Naive thymus-derived CD4-positive, alpha-beta T cell (primary cell): ENCODE results near the gene BAIAP2. TPM values are rescaled to one million over a fixed set of nuclear protein-coding genes. Genes with fewer than 3 reads are reported as not detected.

Experiments
- ATAC-seq: fragments of 150-1000 bp; cut with Tn5 transposase; 2 replicates; pipeline ENCODE4 v1.10.0; 2021; ENCODE audit warnings: mild to moderate bottlenecking, moderate library complexity
- CTCF ChIA-PET: fragments of 350-600 bp; sonication (Branson Sonifier 250); formaldehyde crosslinking; loops from one replicate; lab custom pipeline; 2021; ENCODE audit warnings: antibody characterized with exemption; lab: Charles Lee
- POLR2A ChIA-PET: fragments of 350-600 bp; sonication (Branson Sonifier 250); formaldehyde crosslinking; loops from one replicate; lab custom pipeline; 2021; ENCODE audit warnings: antibody characterized with exemption, inconsistent platforms; lab: Charles Lee
- DNase-seq, 9 donors: peaks; one replicate each; pipeline versions ENCODE4 v3.0.0 to v3.0.0-alpha.2; 2020 to 2022; ENCODE audit warnings: mixed read lengths in 1 of 9
- H3K27ac ChIP-seq: one replicate; pipeline ENCODE4 v1.7.0; 2013; ENCODE audit warnings: mild to moderate bottlenecking, low read depth, low read length, moderate library complexity
- H3K27me3 ChIP-seq, 2 donors: one replicate each; pipeline ENCODE4 v1.7.0; 2013; ENCODE audit warnings: low read length in 2 of 2, mild to moderate bottlenecking in 2 of 2, moderate library complexity in 2 of 2; ENCODE audit not compliant: control insufficient read depth in 2 of 2, insufficient read depth in 2 of 2
- H3K36me3 ChIP-seq, 3 experiments: 1 replicate in 2 of 3; 2 replicates in 1 of 3; pipeline ENCODE4 v1.7.0; 2013; ENCODE audit warnings: low read length in 3 of 3, mild to moderate bottlenecking in 3 of 3, moderate library complexity in 1 of 3; ENCODE audit not compliant: insufficient read depth in 3 of 3, control insufficient read depth in 2 of 3
- H3K4me1 ChIP-seq, 2 donors: one replicate each; pipeline ENCODE4 v1.7.0; 2013; ENCODE audit warnings: low read length in 2 of 2, mild to moderate bottlenecking in 2 of 2, moderate library complexity in 1 of 2; ENCODE audit not compliant: control insufficient read depth in 2 of 2, insufficient read depth in 2 of 2
- H3K4me3 ChIP-seq: 2 replicates; pipeline ENCODE4 v1.7.0; 2013; ENCODE audit warnings: mild to moderate bottlenecking, low read length
- H3K9me3 ChIP-seq, 3 experiments: 1 replicate in 2 of 3; 2 replicates in 1 of 3; pipeline ENCODE4 v1.7.0; 2013; ENCODE audit warnings: low read length in 3 of 3; ENCODE audit not compliant: control insufficient read depth in 2 of 3
- H3K27ac Mint-ChIP-seq, 9 donors: one replicate each; pipeline ENCODE4 v1.8.0; 2020 to 2022; ENCODE audit warnings: mixed read lengths in 9 of 9, mild to moderate bottlenecking in 8 of 9, moderate library complexity in 5 of 9, inconsistent platforms in 2 of 9
- H3K27me3 Mint-ChIP-seq, 5 donors: one replicate each; pipeline ENCODE4 v1.8.0; 2021 to 2022; ENCODE audit warnings: mixed read lengths in 5 of 5, mild to moderate bottlenecking in 1 of 5
- H3K36me3 Mint-ChIP-seq, 5 donors: one replicate each; pipeline ENCODE4 v1.8.0; 2020 to 2022; ENCODE audit warnings: mixed read lengths in 5 of 5, mild to moderate bottlenecking in 3 of 5, inconsistent platforms in 1 of 5
- H3K4me1 Mint-ChIP-seq, 7 donors: one replicate each; pipeline ENCODE4 v1.8.0; 2020 to 2022; ENCODE audit warnings: mixed read lengths in 7 of 7, mild to moderate bottlenecking in 3 of 7, inconsistent platforms in 1 of 7
- H3K4me3 Mint-ChIP-seq, 10 donors: one replicate each; pipeline ENCODE4 v1.8.0; 2020 to 2022; ENCODE audit warnings: mild to moderate bottlenecking in 10 of 10, mixed read lengths in 10 of 10, moderate library complexity in 6 of 10, inconsistent platforms in 2 of 10
- H3K9me3 Mint-ChIP-seq, 11 donors: one replicate each; pipeline ENCODE4 v1.8.0; 2020 to 2022; ENCODE audit warnings: mixed read lengths in 11 of 11, mild to moderate bottlenecking in 4 of 11, inconsistent platforms in 1 of 11, moderate library complexity in 1 of 11
- intact Hi-C, 2 donors: fragments of 100-400 bp; cut with micrococcal nuclease; formaldehyde crosslinking; loops; one replicate each; pipeline ENCODE4 v1.15.1; 2023
- polyA plus RNA-seq, 2 donors: library from polyadenylated mRNA; unstranded; fragments of 300-500 nt; fragmentation: Illumina TruSeq; gene quantifications; one replicate each; pipeline ENCODE4 v1.2.3, GENCODE V29; 2021
- total RNA-seq, 6 experiments: library from RNA in 5 of 6; stranded (reverse) in 5 of 6; gene quantifications; 1 replicate in 5 of 6; 2 replicates in 1 of 6; pipeline ENCODE4 v1.2.3 and lab custom pipeline; 2021 to 2026

BAIAP2 gene
- total and polyA plus RNA-seq, 7 experiments from 2014 or later: 3.2 to 13.7 (median 7.4) TPM

GRCh38 chr17:81102352-81102751 lies 67.4 kb downstream of the BAIAP2 start:
- no peak for ATAC-seq
- POLR2A ChIA-PET: interaction anchor here (0.7 to 1.0 kb wide), 2 partner anchors 78 to 100 kb away, joined by 3 to 5 read pairs; no protein-coding TSS in a partner anchor
- Mint-ChIP-seq H3K4me1 (peaks cover 0 to 3% (median 0%) of the 10 kb centered on the region in 7 donors), H3K27me3 (no peaks in the 10 kb centered on the region), H3K36me3 (no peaks in the 10 kb centered on the region), H3K27ac (no peak overlapping the region), H3K9me3 (no peaks in the 10 kb centered on the region), H3K4me3 (no peak overlapping the region)
- no peak overlapping the region for H3K27ac ChIP-seq
- no peaks in the 10 kb centered on the region for H3K9me3 ChIP-seq
- CTCF ChIA-PET: interaction anchor here (0.5 to 1.9 kb wide), 10 partner anchors 14 to 1308 kb away, joined by 3 to 16 read pairs (median 4); no protein-coding TSS in a partner anchor
- no peaks in the 10 kb centered on the region for H3K27me3 ChIP-seq
- H3K4me1 ChIP-seq: peaks cover 4 to 15% of the 10 kb centered on the region in 2 donors
- DNase-seq: no peak
- no peak overlapping the region for H3K4me3 ChIP-seq
- H3K36me3 ChIP-seq: no peaks in the 10 kb centered on the region
- intact Hi-C loops: no loop called here

GRCh38 chr17:81102869-81103268 lies 67.9 kb downstream of the BAIAP2 start:
- no peaks in the 10 kb centered on the region for H3K27me3 Mint-ChIP-seq
- CTCF ChIA-PET: interaction anchor here (0.6 to 1.9 kb wide), 7 partner anchors 8 to 676 kb away, joined by 3 to 16 read pairs (median 4); no protein-coding TSS in a partner anchor
- no peaks in the 10 kb centered on the region for H3K27me3 ChIP-seq
- DNase-seq (no peak), ATAC-seq (no peak)
- H3K4me1 ChIP-seq: peaks cover 0 to 9% of the 10 kb centered on the region in 2 donors
- H3K36me3 ChIP-seq: no peaks in the 10 kb centered on the region
- POLR2A ChIA-PET: interaction anchor here (0.7 kb wide), 1 partner anchor 100 kb away, joined by 3 read pairs; no protein-coding TSS in a partner anchor
- H3K4me1 Mint-ChIP-seq: peaks cover 0 to 3% (median 0%) of the 10 kb centered on the region in 7 donors
- intact Hi-C loops: no loop called here
- H3K9me3 ChIP-seq: no peaks in the 10 kb centered on the region
- no peak overlapping the region for H3K27ac ChIP-seq
- no peak overlapping the region for H3K27ac Mint-ChIP-seq
- no peak overlapping the region for H3K4me3 Mint-ChIP-seq
- H3K36me3 Mint-ChIP-seq: no peaks in the 10 kb centered on the region
- H3K4me3 ChIP-seq: no peak overlapping the region
- H3K9me3 Mint-ChIP-seq: no peaks in the 10 kb centered on the region

- Mint-ChIP-seq H3K9me3 (no peaks in the 10 kb centered on the region), H3K4me3 (no peak overlapping the region), H3K36me3 (no peaks in the 10 kb centered on the region), H3K27me3 (no peaks in the 10 kb centered on the region), H3K4me1 (peaks cover 0 to 3% (median 0%) of the 10 kb centered on the region in 7 donors), H3K27ac (no peak overlapping the region)
- H3K4me3 ChIP-seq: no peak overlapping the region
- ATAC-seq (no peak), DNase-seq (no peak)
- peaks cover 0 to 5% of the 10 kb centered on the region in 2 donors for H3K4me1 ChIP-seq
- H3K27me3 ChIP-seq: no peaks in the 10 kb centered on the region
- no peaks in the 10 kb centered on the region for H3K9me3 ChIP-seq
- intact Hi-C loops: no loop called here
- ChIA-PET CTCF (interaction anchor here (0.5 to 1.9 kb wide), 7 partner anchors 9 to 687 kb away, joined by 3 to 11 read pairs (median 4); no protein-coding TSS in a partner anchor), POLR2A (no interaction called here)
- no peaks in the 10 kb centered on the region for H3K36me3 ChIP-seq
- no peak overlapping the region for H3K27ac ChIP-seq
Observed at GRCh38 chr17:81103379-81103778, 68.4 kb downstream of the BAIAP2 start.

GRCh38 chr17:81106716-81107115 lies 71.8 kb downstream of the BAIAP2 start:
- CTCF ChIA-PET: no interaction called here
- ATAC-seq (no peak), DNase-seq (no peak)
- POLR2A ChIA-PET: no interaction called here
- H3K36me3 Mint-ChIP-seq: no peaks in the 10 kb centered on the region
- intact Hi-C loops: no loop called here
- H3K36me3 ChIP-seq: no peaks in the 10 kb centered on the region
- no peaks in the 10 kb centered on the region for H3K4me1 ChIP-seq
- H3K27ac ChIP-seq: no peak overlapping the region
- H3K4me1 Mint-ChIP-seq: peaks cover 0 to 4% (median 0%) of the 10 kb centered on the region in 7 donors
- no peaks in the 10 kb centered on the region for H3K9me3 ChIP-seq
- H3K27me3 Mint-ChIP-seq: no peaks in the 10 kb centered on the region
- H3K4me3 ChIP-seq: no peak overlapping the region
- no peak overlapping the region for H3K27ac Mint-ChIP-seq
- H3K9me3 Mint-ChIP-seq: no peaks in the 10 kb centered on the region
- no peaks in the 10 kb centered on the region for H3K27me3 ChIP-seq
- H3K4me3 Mint-ChIP-seq: no peak overlapping the region

GRCh38 chr17:81108220-81108619 lies 73.3 kb downstream of the BAIAP2 start:
- Histone ChIP-seq H3K27me3 (no peaks in the 10 kb centered on the region), H3K9me3 (no peaks in the 10 kb centered on the region), H3K36me3 (no peaks in the 10 kb centered on the region), H3K4me3 (no peak overlapping the region), H3K4me1 (no peaks in the 10 kb centered on the region), H3K27ac (no peak overlapping the region)
- H3K4me1 Mint-ChIP-seq: peaks cover 0 to 4% (median 0%) of the 10 kb centered on the region in 7 donors
- H3K27ac Mint-ChIP-seq: no peak overlapping the region
- DNase-seq (no peak), ATAC-seq (no peak)
- ChIA-PET POLR2A (no interaction called here), CTCF (no interaction called here)
- H3K9me3 Mint-ChIP-seq: no peaks in the 10 kb centered on the region
- no peaks in the 10 kb centered on the region for H3K36me3 Mint-ChIP-seq
- H3K27me3 Mint-ChIP-seq: no peaks in the 10 kb centered on the region
- H3K4me3 Mint-ChIP-seq: no peak overlapping the region
- intact Hi-C loops: no loop called here

GRCh38 chr17:81109957-81110356 lies 75.0 kb downstream of the BAIAP2 start:
- CTCF ChIA-PET: no interaction called here
- no peaks in the 10 kb centered on the region for H3K27me3 Mint-ChIP-seq
- H3K27ac Mint-ChIP-seq: no peak overlapping the region
- intact Hi-C loops: no loop called here
- POLR2A ChIA-PET: no interaction called here
- no peaks in the 10 kb centered on the region for H3K36me3 Mint-ChIP-seq
- no peak for DNase-seq
- H3K27ac ChIP-seq: no peak overlapping the region
- ATAC-seq: no peak
- peaks cover 0 to 4% (median 0%) of the 10 kb centered on the region in 7 donors for H3K4me1 Mint-ChIP-seq
- no peaks in the 10 kb centered on the region for H3K9me3 ChIP-seq
- H3K4me3 Mint-ChIP-seq: no peak overlapping the region
- H3K4me1 ChIP-seq: no peaks in the 10 kb centered on the region
- no peaks in the 10 kb centered on the region for H3K9me3 Mint-ChIP-seq
- no peaks in the 10 kb centered on the region for H3K27me3 ChIP-seq
- H3K4me3 ChIP-seq: no peak overlapping the region
- H3K36me3 ChIP-seq: no peaks in the 10 kb centered on the region

- ATAC-seq: no peak
- Mint-ChIP-seq H3K9me3 (no peaks in the 10 kb centered on the region), H3K4me1 (peaks cover 0 to 4% (median 0%) of the 10 kb centered on the region in 7 donors), H3K27me3 (no peaks in the 10 kb centered on the region), H3K27ac (no peak overlapping the region), H3K36me3 (no peaks in the 10 kb centered on the region), H3K4me3 (no peak overlapping the region)
- H3K4me1 ChIP-seq: no peaks in the 10 kb centered on the region
- H3K4me3 ChIP-seq: no peak overlapping the region
- no peak for DNase-seq
- ChIA-PET CTCF (no interaction called here), POLR2A (no interaction called here)
- no peak overlapping the region for H3K27ac ChIP-seq
- H3K9me3 ChIP-seq: no peaks in the 10 kb centered on the region
- intact Hi-C loops: no loop called here
- no peaks in the 10 kb centered on the region for H3K36me3 ChIP-seq
- H3K27me3 ChIP-seq: no peaks in the 10 kb centered on the region
Observed at GRCh38 chr17:81110488-81111040, 75.6 kb downstream of the BAIAP2 start.
